GM23338 (cell line): ENCODE measurements around the gene TRIB2.

Experiments used
- EZH2 ChIP-seq: fragments of 200-600 bp; sonication (generic); IDR thresholded peaks from one replicate; pipeline ENCODE4 v1.8.0; 2017; ENCODE audit warnings: antibody characterized with exemption, mild to moderate bottlenecking, low read depth; ENCODE audit not compliant: unreplicated experiment
- EZH2phosphoT487 ChIP-seq: fragments of 200-600 bp; sonication (generic); IDR thresholded peaks from one replicate; pipeline ENCODE4 v1.8.1; 2018; ENCODE audit warnings: antibody characterized with exemption; ENCODE audit not compliant: unreplicated experiment
- JUNB ChIP-seq: IDR thresholded peaks from one replicate; pipeline ENCODE4 v1.6.1; 2016; ENCODE audit warnings: antibody characterized with exemption; ENCODE audit not compliant: unreplicated experiment
- ZNF114 ChIP-seq: fragments of 250-450 bp; sonication (Bioruptor Pico); IDR thresholded peaks from 2 replicates; pipeline ENCODE4 v1.5.0; 2020; ENCODE audit warnings: mild to moderate bottlenecking, moderate library complexity
- TF ChIP-seq, protein P1 (sequence below), 2 experiments: fragments of 200-600 bp in 1 of 2; sonication (generic) in 1 of 2; conservative IDR thresholded peaks; 2 replicates each; pipeline versions ENCODE4 v1.5.1 to v1.6.1; 2016 to 2017; ENCODE audit warnings: antibody characterized with exemption in 2 of 2, low read depth in 2 of 2, mild to moderate bottlenecking in 2 of 2, moderate library complexity in 1 of 2
- TF ChIP-seq, protein P2 (sequence below): IDR thresholded peaks from one replicate; pipeline ENCODE4 v1.6.1; 2018; ENCODE audit warnings: antibody characterized with exemption; ENCODE audit not compliant: unreplicated experiment
- TF ChIP-seq, protein P3 (sequence below): IDR thresholded peaks from 2 replicates; pipeline ENCODE4 v1.6.1; 2016; ENCODE audit warnings: antibody characterized with exemption
- TF ChIP-seq, protein P4 (sequence below): fragments of 250-450 bp; sonication (Bioruptor Pico); IDR thresholded peaks from 2 replicates; pipeline ENCODE4 v1.5.0; 2020; ENCODE audit warnings: mild to moderate bottlenecking, moderate library complexity

DNA sequence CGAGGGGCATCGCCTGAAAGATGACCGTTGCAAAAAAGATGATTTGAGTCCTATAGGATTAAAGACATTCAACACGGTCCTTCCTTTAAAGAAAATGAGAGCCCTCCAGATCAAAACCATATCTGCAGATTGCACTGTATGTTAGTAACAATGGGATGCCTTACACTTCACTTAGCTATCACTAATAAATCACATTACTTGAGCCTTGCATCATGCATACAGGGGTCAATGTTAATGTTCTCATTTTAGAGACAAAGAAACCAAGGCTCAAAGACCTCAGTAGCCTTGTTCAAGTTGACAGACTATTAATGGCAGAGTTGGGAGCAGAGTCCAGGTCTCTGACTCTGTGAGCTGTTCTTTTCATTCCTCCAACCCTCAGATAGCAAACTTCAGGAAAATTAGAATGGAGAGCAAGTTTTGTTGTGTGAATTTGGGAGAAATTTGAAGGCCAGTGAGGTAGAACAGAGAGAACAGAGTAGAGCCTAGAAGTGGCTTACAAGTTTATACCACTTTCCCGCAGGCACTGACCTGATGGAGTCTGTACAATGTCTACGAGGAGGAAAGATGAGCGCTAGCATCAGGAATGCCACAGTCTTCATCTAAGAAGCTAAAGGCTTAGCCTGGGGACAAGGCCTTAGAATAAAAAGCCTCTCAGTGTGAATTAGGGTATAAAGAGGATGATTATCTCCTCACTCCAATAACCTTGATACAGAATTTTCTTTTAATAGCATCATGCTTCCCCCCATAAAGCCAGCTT lies 48.3 kb downstream of the TRIB2 start:
- no peak for TF ChIP-seq EZH2
- TF ChIP-seq, protein P1, sequence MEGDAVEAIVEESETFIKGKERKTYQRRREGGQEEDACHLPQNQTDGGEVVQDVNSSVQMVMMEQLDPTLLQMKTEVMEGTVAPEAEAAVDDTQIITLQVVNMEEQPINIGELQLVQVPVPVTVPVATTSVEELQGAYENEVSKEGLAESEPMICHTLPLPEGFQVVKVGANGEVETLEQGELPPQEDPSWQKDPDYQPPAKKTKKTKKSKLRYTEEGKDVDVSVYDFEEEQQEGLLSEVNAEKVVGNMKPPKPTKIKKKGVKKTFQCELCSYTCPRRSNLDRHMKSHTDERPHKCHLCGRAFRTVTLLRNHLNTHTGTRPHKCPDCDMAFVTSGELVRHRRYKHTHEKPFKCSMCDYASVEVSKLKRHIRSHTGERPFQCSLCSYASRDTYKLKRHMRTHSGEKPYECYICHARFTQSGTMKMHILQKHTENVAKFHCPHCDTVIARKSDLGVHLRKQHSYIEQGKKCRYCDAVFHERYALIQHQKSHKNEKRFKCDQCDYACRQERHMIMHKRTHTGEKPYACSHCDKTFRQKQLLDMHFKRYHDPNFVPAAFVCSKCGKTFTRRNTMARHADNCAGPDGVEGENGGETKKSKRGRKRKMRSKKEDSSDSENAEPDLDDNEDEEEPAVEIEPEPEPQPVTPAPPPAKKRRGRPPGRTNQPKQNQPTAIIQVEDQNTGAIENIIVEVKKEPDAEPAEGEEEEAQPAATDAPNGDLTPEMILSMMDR (conservative IDR thresholded peaks at IDR 0.05; ENCODE audit: low read depth in 2 of 2) = no peak
- no peak for TF ChIP-seq EZH2phosphoT487
- TF ChIP-seq JUNB = no peak
- no peak for TF ChIP-seq ZNF114
- TF ChIP-seq, protein P2, sequence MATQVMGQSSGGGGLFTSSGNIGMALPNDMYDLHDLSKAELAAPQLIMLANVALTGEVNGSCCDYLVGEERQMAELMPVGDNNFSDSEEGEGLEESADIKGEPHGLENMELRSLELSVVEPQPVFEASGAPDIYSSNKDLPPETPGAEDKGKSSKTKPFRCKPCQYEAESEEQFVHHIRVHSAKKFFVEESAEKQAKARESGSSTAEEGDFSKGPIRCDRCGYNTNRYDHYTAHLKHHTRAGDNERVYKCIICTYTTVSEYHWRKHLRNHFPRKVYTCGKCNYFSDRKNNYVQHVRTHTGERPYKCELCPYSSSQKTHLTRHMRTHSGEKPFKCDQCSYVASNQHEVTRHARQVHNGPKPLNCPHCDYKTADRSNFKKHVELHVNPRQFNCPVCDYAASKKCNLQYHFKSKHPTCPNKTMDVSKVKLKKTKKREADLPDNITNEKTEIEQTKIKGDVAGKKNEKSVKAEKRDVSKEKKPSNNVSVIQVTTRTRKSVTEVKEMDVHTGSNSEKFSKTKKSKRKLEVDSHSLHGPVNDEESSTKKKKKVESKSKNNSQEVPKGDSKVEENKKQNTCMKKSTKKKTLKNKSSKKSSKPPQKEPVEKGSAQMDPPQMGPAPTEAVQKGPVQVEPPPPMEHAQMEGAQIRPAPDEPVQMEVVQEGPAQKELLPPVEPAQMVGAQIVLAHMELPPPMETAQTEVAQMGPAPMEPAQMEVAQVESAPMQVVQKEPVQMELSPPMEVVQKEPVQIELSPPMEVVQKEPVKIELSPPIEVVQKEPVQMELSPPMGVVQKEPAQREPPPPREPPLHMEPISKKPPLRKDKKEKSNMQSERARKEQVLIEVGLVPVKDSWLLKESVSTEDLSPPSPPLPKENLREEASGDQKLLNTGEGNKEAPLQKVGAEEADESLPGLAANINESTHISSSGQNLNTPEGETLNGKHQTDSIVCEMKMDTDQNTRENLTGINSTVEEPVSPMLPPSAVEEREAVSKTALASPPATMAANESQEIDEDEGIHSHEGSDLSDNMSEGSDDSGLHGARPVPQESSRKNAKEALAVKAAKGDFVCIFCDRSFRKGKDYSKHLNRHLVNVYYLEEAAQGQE = no peak
- TF ChIP-seq, protein P3, sequence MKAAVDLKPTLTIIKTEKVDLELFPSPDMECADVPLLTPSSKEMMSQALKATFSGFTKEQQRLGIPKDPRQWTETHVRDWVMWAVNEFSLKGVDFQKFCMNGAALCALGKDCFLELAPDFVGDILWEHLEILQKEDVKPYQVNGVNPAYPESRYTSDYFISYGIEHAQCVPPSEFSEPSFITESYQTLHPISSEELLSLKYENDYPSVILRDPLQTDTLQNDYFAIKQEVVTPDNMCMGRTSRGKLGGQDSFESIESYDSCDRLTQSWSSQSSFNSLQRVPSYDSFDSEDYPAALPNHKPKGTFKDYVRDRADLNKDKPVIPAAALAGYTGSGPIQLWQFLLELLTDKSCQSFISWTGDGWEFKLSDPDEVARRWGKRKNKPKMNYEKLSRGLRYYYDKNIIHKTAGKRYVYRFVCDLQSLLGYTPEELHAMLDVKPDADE = no peak
- TF ChIP-seq, protein P4, sequence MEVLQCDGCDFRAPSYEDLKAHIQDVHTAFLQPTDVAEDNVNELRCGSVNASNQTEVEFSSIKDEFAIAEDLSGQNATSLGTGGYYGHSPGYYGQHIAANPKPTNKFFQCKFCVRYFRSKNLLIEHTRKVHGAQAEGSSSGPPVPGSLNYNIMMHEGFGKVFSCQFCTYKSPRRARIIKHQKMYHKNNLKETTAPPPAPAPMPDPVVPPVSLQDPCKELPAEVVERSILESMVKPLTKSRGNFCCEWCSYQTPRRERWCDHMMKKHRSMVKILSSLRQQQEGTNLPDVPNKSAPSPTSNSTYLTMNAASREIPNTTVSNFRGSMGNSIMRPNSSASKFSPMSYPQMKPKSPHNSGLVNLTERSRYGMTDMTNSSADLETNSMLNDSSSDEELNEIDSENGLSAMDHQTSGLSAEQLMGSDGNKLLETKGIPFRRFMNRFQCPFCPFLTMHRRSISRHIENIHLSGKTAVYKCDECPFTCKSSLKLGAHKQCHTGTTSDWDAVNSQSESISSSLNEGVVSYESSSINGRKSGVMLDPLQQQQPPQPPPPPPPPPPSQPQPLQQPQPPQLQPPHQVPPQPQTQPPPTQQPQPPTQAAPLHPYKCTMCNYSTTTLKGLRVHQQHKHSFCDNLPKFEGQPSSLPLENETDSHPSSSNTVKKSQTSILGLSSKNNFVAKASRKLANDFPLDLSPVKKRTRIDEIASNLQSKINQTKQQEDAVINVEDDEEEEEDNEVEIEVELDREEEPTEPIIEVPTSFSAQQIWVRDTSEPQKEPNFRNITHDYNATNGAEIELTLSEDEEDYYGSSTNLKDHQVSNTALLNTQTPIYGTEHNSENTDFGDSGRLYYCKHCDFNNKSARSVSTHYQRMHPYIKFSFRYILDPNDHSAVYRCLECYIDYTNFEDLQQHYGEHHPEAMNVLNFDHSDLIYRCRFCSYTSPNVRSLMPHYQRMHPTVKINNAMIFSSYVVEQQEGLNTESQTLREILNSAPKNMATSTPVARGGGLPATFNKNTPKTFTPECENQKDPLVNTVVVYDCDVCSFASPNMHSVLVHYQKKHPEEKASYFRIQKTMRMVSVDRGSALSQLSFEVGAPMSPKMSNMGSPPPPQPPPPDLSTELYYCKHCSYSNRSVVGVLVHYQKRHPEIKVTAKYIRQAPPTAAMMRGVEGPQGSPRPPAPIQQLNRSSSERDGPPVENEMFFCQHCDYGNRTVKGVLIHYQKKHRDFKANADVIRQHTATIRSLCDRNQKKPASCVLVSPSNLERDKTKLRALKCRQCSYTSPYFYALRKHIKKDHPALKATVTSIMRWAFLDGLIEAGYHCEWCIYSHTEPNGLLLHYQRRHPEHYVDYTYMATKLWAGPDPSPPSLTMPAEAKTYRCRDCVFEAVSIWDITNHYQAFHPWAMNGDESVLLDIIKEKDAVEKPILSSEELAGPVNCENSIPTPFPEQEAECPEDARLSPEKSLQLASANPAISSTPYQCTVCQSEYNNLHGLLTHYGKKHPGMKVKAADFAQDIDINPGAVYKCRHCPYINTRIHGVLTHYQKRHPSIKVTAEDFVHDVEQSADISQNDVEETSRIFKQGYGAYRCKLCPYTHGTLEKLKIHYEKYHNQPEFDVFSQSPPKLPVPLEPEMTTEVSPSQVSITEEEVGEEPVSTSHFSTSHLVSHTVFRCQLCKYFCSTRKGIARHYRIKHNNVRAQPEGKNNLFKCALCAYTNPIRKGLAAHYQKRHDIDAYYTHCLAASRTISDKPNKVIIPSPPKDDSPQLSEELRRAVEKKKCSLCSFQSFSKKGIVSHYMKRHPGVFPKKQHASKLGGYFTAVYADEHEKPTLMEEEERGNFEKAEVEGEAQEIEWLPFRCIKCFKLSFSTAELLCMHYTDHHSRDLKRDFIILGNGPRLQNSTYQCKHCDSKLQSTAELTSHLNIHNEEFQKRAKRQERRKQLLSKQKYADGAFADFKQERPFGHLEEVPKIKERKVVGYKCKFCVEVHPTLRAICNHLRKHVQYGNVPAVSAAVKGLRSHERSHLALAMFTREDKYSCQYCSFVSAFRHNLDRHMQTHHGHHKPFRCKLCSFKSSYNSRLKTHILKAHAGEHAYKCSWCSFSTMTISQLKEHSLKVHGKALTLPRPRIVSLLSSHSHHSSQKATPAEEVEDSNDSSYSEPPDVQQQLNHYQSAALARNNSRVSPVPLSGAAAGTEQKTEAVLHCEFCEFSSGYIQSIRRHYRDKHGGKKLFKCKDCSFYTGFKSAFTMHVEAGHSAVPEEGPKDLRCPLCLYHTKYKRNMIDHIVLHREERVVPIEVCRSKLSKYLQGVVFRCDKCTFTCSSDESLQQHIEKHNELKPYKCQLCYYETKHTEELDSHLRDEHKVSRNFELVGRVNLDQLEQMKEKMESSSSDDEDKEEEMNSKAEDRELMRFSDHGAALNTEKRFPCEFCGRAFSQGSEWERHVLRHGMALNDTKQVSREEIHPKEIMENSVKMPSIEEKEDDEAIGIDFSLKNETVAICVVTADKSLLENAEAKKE (CRISPR knock-in tag) = no peak
